Right forelimb (tissue), 1 donor: Measurements from ENCODE around the gene CYBC1.
A peak's percentile ranks its signal among the peaks of the same experiment; 100 is the strongest.

Experiments used
- DNase-seq: peaks from one replicate; pipeline ENCODE4 v3.0.0-alpha.2; 2018

The CYBC1 gene

DNA sequence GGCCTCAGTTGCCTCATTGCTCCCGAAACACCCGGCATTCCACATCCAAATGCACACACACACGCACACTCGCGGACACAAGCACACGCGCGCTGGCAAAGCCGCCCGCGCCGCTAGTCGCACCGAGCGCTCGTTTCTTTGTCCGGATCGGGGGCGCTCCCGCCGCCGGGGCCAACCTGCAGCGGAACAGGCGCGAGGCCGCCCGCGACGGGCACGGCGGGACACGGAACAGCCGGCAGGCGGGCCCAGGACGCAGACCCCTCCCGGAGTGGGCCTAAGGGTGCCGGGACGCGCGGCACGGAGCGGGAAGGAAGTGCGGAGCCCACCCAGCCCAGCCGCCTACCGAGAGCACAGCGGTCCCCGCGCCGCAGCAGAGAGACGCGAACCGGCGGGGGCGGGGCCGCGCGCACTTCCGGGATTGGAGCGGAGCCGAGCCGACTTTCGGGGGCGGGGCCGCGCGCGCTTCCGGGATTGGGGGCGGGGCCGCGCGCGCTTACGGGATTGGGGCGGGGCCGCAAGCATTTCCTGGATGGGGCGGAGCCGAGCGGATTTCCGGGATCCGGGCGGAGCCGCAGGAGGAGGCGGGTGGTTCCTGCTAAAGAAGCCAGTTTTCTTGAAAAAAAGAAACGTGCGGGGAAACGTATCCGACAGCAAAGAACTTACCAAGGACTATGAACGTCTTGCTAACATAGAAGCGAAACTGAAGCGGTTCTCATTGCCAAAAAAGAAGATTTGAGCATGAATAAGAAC lies at the start of gene CYBC1:
Gene CYBC1, minus strand, starts transcription at position 396 of the 750 bp plus-strand sequence. CDS start 1,498 bp downstream, outside the sequence.
- DNase-seq, result peak; percentile 96

- DNase-seq, result peak; percentile 71
Measured at GRCh38 chr17:82497483-82498405, 47.2 kb upstream of the CYBC1 start.

DNA sequence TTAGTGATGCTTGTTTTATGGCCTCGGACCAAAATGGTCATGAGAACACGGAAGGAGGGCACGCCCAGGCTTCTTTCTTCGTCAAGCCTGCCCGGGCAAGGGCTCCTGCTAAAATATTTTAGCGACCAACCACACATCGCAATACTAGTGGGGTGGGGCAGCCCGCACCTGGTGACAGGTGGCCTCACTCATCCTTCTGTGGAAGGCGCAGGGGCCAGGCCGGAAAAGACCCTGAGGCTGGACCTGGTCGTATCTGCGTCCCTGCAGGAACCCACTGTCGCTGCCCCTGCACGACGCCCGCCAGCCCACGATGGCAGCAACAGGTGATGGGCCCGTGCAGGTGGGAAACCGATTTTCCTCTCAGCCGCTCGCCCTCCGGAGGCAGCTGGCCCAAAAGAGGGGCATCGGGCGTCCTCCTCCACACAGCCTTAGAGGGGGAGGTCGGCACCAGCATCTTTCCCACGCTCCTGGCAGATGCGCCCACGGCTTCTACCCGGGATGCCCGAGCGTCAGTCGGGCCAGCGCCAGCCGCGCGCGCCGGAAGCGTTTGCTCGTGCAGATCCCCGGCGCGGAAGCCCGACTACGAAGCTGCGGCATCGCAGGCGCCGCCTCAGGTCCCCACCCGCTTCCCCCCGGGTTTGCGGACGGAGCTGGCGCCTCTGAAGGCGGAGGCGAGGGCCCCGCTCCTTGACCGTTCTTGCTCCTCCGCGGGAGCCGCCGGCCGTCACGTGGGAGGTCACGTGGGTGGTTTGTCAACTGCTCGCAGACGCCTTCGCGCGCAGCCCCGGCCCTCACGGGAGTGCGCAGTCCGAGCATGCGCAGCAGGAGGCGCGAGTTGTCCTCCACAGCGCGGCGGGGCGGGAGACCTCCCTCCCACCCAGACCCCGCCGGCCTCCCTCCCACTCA lies 46.2 kb upstream of the CYBC1 start:
- DNase-seq, result peak; percentile 94

- DNase-seq, result no peak
Measured at GRCh38 chr17:82495844-82496528, 45.4 kb upstream of the CYBC1 start.

GRCh38 chr17:82494236-82495055 lies 43.9 kb upstream of the CYBC1 start:
- peak; percentile 95 for DNase-seq

GRCh38 chr17:82493226-82493781 lies 42.8 kb upstream of the CYBC1 start:
- DNase-seq, result no peak

DNA sequence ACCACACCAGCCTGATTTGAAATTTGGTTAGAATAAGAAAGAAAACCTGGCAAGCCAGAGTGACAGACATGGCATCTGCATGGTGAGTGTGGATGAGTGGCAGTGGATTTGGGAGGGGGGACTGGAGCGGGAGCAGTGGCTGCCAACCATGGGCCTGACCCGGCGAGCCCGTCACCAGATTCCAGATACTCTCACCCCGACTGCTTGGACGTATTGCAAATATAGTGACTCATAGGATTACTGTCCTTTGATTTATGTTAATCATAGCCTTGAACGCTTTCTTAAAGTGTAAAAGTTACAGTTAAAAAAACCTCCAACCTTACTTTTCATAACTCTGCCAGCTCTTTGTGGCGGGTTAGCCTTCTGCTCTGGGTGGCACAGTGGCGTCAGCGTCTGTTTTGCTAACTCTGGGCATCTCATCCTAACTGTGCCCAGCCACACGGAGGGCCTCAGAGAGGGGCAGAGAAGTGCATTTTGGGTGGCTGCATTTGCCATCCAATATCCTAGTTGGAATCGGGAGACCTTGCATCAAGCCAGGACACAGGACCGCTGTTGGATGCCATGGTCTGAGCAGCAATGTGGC lies 42.2 kb upstream of the CYBC1 start:
- DNase-seq, result no peak

DNA sequence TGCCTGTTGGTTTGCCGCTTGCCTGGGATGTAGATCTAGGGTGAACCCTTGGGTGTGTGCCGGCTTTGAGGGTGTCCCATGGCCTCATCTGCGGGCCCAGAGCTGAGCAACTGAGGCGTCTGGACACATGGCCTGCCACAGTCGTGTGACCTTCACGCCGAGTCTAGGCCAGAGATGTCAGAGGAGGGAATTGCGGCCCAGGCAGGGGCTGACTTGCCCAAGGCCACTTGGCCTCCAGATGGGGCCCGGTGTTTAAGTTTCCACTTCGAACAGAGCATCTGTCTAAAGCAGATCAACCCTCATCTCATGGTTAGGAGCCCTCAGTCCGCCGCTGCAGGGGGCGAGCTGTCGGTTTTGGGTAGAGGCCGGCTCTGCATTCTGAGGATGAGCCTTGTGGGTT lies 41.0 kb upstream of the CYBC1 start:
- DNase-seq, result no peak

GRCh38 chr17:82491196-82491530 lies 40.6 kb upstream of the CYBC1 start:
- DNase-seq, result no peak

DNA sequence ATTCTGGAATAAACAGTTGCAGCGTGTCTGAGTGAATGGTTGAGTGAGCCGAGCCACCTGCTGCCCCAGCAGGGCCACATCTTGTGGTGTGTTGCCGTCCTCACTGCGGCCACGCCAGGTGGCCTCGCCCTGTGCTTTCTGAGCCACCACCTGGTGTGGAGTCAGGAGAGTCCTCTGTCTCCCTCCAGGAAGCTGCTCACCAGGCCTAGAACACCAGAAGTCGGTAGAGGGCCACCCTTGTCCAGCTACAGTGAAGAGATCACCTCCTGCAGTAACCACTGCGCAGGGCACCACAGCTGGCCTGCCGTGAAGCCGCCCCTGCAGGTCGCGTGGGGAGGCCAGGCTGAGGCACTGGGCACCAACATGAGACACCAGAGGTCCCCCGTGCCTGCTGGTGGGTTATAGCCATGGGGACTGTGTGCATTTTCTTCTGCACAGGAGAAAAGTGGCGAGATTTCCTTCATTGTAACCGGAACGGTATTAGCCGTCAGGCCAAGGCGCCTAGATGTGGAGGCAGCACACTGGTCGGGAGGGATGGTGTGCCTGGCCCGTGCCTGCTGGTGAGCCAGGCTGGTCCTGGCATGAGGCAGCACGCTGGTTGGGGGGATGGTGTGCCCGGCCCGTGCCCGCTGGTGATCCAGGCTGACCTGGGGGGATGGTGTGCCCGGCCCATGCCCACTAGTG lies 40.1 kb upstream of the CYBC1 start:
- no peak for DNase-seq

DNA sequence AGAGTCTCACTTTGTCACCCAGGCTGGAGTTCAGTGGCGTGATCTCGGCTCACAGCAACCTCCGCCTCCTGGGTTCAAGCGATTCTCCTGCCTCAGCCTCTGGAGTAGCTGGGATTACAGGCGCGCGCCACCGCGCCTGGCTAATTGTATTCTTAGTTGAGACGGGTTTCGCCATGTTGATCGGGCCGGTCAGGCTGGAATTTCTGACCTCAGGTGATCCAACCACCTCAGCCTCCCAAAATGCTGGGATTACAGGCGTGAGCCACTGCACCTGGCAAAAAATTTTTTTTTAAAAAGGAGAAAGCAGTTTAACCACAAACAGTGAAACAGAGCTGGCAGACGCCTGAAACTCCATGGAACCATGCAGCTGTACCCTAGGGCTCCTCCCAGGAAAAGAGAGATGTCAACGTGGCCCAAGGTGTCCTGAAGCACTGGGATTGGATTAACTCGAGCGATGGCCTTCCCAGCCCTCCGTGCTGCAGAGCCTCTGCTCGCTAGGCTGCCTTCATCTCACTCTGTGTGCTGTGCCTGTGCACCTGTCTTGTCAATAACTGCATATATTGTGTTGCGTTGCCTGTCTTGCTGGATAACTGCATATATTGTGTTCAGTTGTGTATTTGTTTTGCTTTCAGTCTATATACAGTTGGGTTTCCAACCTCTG lies 39.4 kb upstream of the CYBC1 start:
- no peak for DNase-seq

- DNase-seq, result peak; percentile 55
Measured at GRCh38 chr17:82489117-82489516, 38.6 kb upstream of the CYBC1 start.

GRCh38 chr17:82487910-82488309 lies 37.4 kb upstream of the CYBC1 start:
- DNase-seq, result no peak

GRCh38 chr17:82486231-82487094 lies 35.9 kb upstream of the CYBC1 start:
- no peak for DNase-seq

- no peak for DNase-seq
Measured at GRCh38 chr17:82483836-82484235, 33.3 kb upstream of the CYBC1 start.

DNA sequence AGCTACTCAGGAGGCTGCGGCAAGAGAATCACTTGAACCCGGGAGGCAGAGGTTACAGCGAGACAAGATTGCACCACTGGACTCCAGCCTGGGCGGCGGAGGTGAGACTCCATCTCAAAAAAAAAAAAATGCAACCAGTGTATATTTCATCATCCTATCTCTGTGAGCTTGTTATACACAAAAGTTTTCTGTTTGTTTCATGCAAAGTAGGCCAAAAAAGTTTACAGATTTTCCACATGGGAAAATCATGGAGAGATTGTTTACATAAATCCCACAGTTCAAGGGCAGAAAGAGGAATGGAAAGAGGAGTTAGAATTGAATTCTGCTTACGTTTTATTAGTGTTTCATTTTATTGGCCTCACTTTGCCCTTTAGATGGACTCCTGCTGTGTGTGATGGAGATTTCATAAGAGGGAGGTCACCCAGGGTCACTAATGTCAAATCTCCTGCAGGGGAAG lies 32.7 kb upstream of the CYBC1 start:
- DNase-seq, result no peak

DNA sequence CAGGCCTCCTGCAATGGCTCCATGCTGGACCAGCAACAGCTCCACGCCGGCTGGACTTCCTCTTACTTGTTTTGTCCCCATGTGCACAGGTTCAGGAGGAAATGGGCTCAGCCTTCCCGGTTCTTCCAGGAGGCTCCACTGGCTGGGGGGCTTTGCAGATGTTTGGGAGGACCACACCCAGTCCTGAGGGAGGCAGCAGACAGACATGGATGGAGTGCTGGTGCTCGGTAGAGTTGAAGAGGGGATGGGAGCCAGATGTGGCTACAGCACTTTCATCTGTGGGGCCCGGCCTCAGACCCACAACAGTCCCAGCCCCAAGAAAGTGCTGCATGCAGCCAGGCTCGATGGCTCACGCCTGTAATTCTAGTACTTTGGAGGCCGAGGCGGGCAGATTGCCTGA lies 29.8 kb upstream of the CYBC1 start:
- DNase-seq, result no peak

GRCh38 chr17:82479602-82480001 lies 29.1 kb upstream of the CYBC1 start:
- no peak for DNase-seq
